ENCODE measurements around the gene RALGAPA2. TPM values are rescaled to one million over a fixed set of nuclear protein-coding genes. Genes with fewer than 3 reads are reported as not detected.
A peak's percentile ranks its signal among the peaks of the same experiment; 100 is the strongest.

RALGAPA2 gene
- total and polyA plus RNA-seq, 2 of the 13 experiments (the other 11 are each of a cell fraction or from before 2014, with no cell fraction given), result 13.8 to 17.7 TPM

- TF ChIP-seq PRDM10 (CRISPR knock-in tag; IDR thresholded peaks at IDR 0.05; ENCODE audit: low read depth) (no peak), SALL1 (CRISPR knock-in tag; IDR thresholded peaks at IDR 0.05) (no peak; the same call in 1 of the 2 replicates), PITX1 (CRISPR knock-in tag; IDR thresholded peaks at IDR 0.05) (no peak), MED8 (CRISPR knock-in tag; IDR thresholded peaks at IDR 0.05; ENCODE audit: insufficient replicate concordance) (no peak), EEA1 (CRISPR knock-in tag; IDR thresholded peaks at IDR 0.05; ENCODE audit: borderline replicate concordance) (no peak), ZKSCAN8 (CRISPR knock-in tag; IDR thresholded peaks at IDR 0.05; ENCODE audit: borderline replicate concordance) (no peak), ZNF570 (CRISPR knock-in tag; IDR thresholded peaks at IDR 0.05; ENCODE audit: borderline replicate concordance) (no peak), ZGPAT (CRISPR knock-in tag; IDR thresholded peaks at IDR 0.05) (no peak; the same call in 1 of the 2 replicates), MED13 (CRISPR knock-in tag; IDR thresholded peaks at IDR 0.05) (no peak), ZNF646 (CRISPR knock-in tag; IDR thresholded peaks at IDR 0.05) (no peak; the same call in 1 of the 2 replicates), GTF3A (CRISPR knock-in tag; conservative IDR thresholded peaks at IDR 0.05) (no peak), DMAP1 (CRISPR knock-in tag; IDR thresholded peaks at IDR 0.05) (0 out of 2 replicates have a peak, but pooled peaks have one; percentile 1), NR3C1 (CRISPR knock-in tag; IDR thresholded peaks at IDR 0.05) (no peak), ZMAT5 (CRISPR knock-in tag; IDR thresholded peaks at IDR 0.05; ENCODE audit: borderline replicate concordance, low read depth) (no peak), KLF9 (CRISPR knock-in tag; IDR thresholded peaks at IDR 0.05; ENCODE audit: low read depth) (no peak), ZNF510 (CRISPR knock-in tag; IDR thresholded peaks at IDR 0.05; ENCODE audit: low read depth) (no peak)
Measured at GRCh38 chr20:20743511-20744169, 31.2 kb upstream of the RALGAPA2 start (continued).

Measured in HepG2 (cell line).